ENCODE results near the gene CHKA.

The CHKA gene

DNA sequence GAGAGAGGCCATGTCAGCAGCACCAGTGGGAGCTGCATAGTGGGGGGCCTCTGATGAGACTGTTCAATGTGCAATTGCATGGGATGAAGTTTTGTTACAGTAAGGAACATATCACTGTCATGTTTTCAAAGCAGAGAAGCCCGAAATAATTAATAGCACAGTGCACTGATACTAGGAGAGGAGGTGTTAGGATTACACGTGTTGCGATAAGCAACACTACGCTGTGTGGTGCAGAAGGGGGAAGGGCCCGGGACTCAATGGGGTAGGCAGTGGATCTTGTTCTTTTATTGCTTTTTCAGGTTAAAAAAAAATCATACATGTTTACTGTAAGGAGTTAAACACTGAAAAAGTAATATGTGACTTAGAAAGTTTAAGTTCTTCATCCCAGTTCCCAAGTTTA is 53.2 kb downstream of the CHKA start:
- no peak for DNase-seq

DNA sequence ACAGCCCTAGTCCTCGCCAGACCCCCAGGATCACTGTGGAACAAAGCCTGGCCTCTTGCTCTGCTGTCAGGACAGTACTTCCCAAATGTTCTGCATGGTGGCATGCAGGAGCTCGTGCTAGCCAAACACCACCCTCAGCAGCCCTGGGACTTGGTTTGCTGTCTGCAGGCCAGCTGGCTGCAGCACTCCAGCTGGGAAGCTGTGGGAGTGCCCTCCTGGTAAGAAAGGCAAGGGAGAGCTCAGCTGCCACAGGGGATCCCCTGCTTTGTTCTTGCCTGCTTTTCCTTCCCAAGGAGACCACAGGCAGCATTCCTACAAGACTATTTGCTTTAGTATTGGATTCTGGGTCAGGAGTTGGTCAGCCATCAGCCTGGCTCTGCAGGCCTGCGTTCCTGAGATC is 54.4 kb downstream of the CHKA start:
- no peak for DNase-seq

DNA sequence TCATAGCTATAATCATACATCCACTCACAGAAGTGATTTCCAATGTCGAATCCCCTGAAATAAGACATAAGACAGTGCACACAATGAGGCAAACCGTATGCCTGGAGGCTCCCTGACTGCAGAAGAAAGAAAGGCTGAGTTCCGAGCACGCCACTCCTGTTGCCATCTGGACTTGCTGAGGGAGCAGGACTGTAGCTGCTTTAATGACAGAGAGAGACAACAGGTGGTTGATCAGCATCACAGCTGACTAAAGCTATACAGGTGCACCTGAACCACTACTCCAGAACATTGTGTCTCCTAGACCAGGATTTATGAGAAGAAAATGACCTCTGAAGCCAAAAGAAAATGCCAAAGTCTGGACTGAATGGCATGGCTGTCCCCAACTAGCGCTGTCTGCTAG is 55.3 kb downstream of the CHKA start:
- DNase-seq, result no peak

DNA sequence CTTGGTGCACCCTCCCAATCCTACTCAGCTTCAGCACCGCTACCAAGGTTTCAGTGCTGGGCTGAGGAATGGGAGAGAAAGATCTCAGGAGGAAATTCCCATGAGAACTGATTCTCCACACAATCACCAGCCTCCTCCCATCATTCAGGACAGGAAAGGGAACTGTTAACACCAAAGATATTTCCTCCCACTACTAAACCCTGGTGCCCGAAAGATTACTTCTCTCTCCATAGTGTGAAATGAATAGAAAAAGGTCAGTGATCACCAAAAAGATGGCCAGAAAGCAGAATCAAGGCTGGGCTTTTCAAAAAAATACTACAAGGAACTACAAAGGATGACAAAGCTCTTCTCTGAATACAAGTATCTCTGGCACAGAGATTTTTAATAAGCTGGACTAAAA is 56.3 kb downstream of the CHKA start:
- DNase-seq, result no peak

DNA sequence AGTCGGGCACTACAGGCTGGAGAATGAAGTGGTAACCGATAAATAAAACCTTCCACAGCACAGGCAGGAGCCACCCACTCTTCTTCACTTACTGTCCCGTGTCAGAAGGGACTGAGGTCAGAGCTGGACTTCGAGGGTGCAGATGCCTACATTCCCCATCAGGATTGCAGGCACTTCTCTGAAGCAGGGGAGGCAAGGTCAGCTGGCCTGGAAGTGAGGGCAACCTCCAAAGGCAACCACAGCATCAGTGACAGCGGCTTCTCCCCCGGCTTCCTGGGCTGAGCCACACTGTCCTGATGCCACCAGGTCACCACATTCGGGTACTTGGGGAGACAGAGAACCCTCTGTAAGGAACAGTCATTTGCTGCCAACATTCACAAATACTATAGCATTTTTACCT is 59.7 kb downstream of the CHKA start:
- DNase-seq, result no peak

DNA sequence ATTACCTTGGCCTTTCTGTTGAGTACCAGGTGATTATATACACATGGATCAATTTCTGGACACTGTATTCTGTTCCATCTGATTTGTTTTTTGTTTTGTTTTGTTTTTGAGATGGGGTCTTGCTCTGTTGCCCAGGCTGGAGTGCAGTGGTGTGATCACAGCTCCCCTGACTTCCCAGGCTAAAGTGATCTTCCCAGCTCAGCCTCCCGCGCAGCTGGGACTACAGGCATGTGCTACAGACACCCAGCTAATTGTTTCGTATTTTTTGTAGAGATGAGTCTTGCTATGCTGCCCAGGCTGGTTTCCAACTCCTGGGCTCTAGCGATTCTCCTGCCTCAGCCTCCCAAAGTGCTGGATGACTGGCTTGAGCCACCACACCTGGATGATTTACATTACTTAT is 63.4 kb downstream of the CHKA start:
- no peak for DNase-seq

DNA sequence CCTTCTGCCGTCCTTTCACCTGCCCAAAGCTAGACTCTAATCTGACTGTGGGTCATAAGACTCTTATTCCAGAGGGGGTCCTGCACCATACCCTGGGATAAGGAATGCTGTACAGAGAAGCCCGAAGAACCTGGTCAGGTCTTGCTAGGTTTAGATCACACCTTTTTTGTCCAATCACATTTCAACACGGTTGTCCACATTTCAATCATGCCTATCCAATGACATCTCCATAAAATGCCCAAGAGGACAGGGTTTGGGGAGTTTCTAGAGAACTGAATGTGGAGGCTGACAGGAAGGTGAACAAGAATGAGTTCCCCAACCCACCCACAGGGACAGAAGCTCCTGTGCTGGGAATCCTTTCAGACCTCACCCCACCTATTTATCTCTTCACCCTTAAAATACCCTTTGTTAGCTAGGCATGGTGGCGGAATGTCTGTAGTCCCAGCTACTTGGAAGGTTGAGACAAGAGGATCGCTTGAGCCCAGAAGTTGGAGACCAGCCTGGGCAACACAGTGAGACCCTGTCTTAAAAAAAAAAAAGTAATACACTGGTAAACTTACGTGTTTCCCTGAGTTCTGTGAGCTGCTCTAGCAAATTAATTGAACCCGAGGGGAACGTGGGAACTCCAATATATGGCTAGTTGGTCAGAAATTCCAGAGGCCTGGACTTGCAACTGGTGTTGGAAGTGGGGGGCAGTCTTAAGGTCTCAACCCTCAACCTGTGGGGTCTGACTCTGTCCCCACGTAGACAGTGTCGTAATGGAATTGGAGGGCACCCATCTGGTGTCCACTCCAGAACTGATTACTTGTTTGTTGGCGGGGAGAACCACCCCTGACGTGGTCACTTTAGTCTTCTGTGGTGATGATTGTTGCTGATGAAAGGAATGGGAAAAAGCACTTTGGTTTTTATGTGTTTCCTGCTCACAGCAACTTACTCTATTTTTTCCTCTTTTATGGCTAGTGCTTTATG is 64.6 kb downstream of the CHKA start:
- no peak for DNase-seq

DNA sequence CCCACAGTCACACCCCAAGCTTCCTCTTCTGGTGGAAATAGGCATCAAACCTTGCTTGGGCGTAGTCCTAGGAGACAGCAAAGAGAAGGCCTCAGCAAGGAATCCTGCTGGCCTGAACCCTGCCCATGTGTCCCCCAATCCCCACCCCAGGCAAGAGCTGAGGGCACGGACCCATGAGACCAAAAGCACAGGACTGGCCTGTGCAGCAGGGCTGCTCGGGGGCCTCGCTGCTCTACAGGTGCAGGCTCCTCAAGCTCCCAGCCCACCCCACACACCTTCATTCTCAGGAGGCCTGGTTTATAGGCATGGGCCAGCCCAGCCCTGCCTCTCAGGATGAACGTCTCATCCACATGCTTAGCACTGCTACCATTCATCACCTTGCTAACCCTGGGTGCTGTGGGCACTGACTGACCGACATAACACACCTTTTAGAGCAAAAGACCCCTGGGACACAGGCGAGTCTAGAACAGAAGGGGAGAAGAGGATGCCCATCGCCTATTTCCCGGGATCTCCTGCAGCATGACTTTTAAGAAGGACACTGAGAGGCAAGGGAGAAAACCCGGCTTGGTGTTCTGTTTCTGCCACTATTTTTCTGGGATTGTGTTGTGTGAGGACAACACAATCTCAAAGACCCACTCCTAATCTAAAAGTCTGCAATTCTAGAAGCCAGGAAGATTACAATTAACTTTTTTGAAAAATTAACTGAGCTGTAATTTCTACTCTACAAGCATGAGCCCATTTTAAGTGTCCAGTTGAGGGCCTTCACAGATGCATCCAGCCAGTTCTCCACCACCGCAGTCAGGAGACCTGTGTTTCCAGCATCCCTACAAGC is 67.0 kb downstream of the CHKA start:
- DNase-seq, result no peak

DNA sequence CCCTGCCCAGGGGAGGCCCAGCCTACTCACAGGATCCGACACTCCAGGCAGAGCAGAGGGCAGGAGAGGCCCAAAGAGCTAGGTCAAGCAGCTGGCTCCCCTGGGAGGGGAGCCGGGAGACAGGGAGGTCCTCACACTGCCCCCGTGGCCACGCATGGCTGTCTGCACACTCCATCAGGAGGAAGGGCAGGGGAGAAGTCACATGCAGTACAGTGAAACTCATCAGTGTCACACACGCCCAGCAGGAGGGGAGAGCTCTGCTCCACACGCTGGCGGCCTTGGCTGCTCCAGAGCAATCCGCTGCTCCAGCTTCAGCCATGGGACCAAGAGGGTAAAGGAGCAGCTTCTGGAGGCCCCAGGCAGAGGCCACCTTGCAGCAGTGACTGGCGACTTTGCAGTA is 68.1 kb downstream of the CHKA start:
- no peak for DNase-seq

DNA sequence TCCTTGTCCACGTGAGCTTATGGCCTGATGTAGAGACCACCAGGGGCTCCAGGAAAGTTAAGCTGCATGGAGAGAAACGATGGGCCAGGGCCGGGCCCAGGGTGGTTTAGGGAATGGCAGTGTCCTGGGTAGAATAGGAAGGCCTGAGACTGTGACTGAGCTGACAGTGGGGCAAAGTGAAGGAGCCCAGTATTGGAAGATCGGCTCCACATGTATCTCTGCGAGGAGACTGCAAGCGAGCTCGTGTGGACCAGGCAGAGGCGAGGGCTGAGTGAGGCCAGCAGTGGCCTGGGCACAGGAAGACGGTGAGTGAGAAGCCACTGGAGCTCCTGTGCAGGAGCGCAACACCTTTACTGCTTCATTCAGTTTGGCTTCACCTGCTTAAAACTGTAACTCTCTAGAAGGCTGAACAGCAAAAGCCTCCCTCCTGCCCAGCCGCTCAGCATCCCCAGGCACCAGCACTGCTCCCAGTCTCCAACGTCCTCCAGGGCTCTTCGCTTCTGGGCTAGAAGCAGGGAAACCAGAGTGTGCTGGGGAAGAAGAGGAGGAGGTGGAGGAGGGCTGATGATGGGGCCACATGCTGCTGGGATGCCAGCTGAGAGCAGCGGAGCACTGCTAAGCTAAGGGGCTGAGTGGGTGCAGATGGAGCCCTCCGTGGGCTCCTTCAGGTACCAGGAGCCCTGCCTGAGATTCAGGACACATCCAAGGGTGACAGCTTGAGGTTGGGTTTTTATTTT is 68.9 kb downstream of the CHKA start:
- DNase-seq, result no peak

DNA sequence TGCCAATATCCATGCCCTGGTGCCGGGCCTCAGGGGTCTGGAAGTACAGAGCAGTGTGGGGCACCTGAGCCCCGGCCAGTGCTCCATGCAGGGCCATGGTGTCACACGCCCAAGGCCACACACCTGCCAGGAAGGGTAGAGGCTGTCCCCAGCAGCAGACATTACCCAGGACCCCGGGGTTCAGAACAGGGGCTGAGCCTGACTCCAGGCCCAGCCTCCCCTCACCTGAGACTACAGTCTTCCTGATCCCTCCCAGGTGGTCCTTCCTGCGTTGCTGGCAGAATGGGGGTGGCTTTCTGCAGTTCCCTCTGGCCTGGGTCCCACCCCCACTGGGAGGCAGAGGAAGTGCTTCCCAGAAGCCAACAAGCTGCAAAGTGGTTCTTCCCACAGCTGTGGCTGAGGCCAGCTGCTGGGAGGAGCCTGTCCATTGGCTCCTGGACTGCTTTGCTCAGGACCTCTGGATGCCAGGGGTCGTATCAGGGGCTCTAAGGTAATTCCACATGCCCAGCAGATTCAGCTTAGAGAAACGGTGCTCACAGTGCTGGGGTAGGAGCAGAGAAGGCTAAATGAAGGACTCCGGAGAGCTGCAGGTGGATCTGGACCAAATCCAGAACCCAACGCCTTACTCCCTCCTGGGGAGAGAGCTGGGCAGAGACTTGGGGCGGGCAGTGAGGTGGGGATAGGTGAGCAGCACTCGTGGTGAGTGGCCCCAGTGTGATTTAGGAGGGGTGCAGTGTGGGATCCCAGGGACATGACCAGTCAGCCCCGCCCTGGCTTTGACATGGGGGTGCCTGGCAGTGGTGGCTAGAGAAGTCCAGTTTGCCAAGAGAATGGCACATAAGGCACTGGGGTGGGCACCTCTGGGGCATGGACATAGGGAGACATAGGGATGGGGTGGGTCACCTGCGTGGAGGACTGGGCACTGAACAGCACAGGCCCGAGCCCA is 69.7 kb downstream of the CHKA start:
- DNase-seq, result no peak

DNA sequence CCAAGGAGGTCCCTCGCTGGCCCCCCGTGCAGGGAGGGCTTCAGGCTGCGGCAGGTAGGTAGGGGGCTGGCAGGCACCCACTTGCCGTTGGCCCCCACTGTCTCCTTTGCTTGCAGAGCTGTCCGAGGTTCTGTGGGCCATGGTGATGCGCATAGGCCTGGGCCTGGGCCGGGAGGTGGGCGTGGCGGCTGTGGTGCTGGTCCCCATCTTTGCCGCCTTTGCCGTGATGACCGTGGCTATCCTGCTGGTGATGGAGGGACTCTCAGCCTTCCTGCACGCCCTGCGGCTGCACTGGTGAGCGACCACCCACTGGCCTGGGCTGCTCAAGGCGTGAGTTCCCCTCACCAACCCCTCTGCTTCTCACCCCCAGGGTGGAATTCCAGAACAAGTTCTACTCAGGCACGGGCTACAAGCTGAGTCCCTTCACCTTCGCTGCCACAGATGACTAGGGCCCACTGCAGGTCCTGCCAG is 70.8 kb downstream of the CHKA start:
- DNase-seq, result no peak

DNA sequence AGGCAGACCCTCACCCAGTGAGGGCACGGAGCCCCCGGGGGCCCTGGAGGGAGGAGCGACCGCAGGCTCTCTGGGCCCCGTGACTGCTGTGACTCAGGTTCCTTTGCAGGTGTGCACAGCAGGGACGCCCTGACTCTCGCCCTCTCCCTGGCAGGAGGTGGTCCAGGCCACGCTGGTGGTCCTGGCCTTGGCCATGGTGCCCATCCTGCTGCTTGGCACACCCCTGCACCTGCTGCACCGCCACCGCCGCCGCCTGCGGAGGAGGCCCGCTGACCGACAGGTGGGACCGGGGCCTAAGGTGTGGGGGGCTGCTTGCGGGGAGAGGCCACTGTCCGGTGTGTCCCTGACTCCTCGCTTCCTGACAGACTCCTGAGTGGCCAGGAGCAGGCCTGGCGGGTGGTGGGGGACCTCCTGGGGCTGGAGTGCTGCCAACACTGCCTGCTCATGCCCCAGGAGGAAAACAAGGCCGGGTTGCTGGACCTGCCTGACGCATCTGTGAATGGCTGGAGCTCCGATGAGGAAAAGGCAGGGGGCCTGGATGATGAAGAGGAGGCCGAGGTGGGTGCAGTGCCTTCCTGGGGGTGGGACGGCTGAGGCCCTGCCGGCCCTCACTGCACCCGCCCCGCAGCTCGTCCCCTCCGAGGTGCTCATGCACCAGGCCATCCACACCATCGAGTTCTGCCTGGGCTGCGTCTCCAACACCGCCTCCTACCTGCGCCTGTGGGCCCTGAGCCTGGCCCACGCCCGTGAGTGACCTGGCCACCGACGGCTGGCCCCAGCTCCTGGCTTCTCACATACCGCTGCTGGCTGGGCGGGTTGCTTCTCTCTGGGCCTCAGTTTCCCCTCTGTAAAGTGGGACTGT is 71.4 kb downstream of the CHKA start:
- DNase-seq, result no peak

DNA sequence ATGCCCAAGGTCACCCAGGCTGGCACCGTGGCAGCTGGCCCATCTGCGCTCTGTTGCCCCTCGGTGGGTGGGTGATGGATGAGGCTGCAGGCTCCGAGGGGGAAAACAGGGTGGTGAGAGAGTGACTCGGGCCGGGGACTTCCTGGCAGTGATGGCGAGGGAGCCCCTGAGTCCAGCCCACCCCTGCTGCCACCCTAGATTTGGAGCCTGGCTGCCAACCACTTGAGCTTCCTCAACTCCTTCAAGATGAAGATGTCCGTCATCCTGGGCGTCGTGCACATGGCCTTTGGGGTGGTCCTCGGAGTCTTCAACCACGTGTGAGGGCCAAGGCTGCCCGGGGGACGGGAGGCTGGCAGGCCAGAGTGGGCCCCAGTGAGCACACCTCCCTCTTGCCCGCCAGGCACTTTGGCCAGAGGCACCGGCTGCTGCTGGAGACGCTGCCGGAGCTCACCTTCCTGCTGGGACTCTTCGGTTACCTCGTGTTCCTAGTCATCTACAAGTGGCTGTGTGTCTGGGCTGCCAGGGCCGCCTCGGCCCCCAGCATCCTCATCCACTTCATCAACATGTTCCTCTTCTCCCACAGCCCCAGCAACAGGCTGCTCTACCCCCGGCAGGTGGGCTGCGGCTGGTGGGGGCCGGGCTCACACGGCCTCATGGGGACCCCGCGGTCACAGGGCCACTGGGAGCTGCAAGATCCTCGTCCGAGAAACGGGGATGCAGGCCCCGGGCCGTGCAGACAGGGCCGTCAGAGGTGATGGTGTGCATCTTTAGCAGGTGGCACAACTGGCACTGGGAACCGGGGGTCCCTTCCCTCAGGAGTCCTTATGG is 72.3 kb downstream of the CHKA start:
- no peak for DNase-seq

DNA sequence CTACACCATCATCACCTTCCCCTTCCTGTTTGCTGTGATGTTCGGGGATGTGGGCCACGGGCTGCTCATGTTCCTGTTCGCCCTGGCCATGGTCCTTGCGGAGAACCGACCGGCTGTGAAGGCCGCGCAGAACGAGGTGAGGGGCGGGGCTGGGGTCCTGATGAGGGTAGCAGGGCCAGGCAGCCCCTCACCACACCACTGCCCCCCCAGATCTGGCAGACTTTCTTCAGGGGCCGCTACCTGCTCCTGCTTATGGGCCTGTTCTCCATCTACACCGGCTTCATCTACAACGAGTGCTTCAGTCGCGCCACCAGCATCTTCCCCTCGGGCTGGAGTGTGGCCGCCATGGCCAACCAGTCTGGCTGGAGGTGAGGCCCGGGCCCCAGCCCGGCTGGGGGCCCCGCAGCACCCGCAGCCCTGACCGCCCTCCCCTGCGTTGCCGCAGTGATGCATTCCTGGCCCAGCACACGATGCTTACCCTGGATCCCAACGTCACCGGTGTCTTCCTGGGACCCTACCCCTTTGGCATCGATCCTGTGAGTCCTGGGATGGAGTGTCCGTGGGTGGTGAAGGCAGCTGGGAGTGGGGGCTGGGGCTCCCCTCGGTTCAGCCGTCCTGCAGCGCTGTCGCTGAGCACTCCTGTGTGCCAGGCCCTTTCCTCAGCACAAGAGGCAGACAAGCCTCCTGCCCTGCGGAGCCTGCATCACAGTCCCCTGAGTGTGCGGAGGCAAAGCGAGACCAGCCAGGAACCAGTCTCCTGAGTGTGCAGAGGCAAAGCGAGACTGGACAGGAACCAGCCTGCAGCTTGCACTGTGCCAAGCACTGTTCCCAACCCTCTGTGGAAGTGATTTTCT is 73.5 kb downstream of the CHKA start:
- no peak for DNase-seq

DNA sequence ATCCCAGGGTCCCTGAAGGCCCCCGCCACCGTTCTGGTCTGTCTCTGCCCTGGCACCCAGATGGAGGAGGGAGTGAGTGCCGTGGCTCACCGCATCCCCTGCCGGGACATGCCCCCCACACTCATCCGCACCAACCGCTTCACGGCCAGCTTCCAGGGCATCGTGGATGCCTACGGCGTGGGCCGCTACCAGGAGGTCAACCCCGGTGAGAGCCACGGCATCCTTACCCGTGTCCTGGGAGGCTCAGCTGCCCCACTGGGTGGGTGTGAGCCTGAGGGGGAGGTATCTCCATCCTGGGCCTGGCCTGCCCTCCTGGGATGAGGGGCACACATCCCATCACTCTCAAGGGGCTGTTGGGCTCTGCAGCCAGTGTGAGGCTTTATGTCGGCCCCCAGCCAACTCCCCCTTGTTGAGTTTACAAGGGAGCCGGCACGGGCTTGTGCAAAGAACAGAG is 76.3 kb downstream of the CHKA start:
- DNase-seq, result no peak

DNA sequence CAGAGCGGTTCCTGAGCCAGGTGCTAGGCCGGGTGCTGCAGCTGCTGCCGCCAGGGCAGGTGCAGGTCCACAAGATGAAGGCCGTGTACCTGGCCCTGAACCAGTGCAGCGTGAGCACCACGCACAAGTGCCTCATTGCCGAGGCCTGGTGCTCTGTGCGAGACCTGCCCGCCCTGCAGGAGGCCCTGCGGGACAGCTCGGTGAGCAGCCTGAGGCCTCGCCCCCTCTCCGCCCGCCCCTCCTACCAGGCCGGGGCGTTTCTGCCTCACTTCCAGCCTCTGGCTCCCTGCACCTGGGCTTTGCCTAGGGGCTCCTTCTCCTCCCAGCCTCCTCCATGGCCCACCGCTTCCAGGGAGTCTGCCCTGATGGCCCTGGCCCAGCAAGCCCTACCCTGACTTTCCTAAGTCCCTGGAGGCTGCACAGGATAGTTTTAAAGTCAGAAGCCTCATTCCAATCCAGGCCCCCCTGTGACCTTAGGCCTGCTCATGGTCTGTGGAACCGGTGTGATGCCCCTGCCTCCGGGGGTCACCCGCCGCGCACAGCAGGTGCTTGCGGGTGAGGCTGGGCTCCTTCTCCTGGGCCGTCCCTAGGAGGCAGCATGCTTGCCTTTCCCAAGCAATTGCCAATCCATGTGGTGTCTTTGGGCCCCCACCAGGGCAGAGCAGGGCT is 76.9 kb downstream of the CHKA start:
- DNase-seq, result no peak

Measured in NCI-H226 (cell line).